HG03108 (cell line): ENCODE data around the gene PTPRU.
"Not testable (repeated sequence)": the region's sequence is repeated elsewhere in the genome, so short reads cannot be mapped to it uniquely, and the experiment has no call there.

ENCODE experiments used
- ATAC-seq: cut with Tn5 transposase; IDR thresholded peaks from one replicate; pipeline ENCODE4 v1.9.1; 2021; ENCODE audit warnings: moderate library complexity; ENCODE audit not compliant: unreplicated experiment

PTPRU gene

GRCh38 chr1:29221296-29221695 lies 15.0 kb upstream of the PTPRU start:
- ATAC-seq = no peak

GRCh38 chr1:29222260-29222659 lies 14.1 kb upstream of the PTPRU start:
- not testable (repeated sequence) for ATAC-seq

- no peak for ATAC-seq
Observed at GRCh38 chr1:29222686-29223085, 13.6 kb upstream of the PTPRU start.

GRCh38 chr1:29223521-29223920 lies 12.8 kb upstream of the PTPRU start:
- no peak for ATAC-seq

GRCh38 chr1:29224356-29224837 lies 11.9 kb upstream of the PTPRU start:
- no peak for ATAC-seq

- ATAC-seq = no peak
Observed at GRCh38 chr1:29225361-29225760, 11.0 kb upstream of the PTPRU start.

- ATAC-seq = no peak
Observed at GRCh38 chr1:29227511-29227910, 8.8 kb upstream of the PTPRU start.

- ATAC-seq = no peak
Observed at GRCh38 chr1:29230204-29230552, 6.1 kb upstream of the PTPRU start.

GRCh38 chr1:29230553-29231378 lies 5.6 kb upstream of the PTPRU start, which contains the start of gene MECR:
MECR (minus strand) TSS chr1:29230934; CDS start chr1:29230906, 28 bp downstream.
- ATAC-seq = peak; percentile 91

GRCh38 chr1:29232387-29232786 lies 3.9 kb upstream of the PTPRU start:
- no peak for ATAC-seq

- no peak for ATAC-seq
Observed at GRCh38 chr1:29233693-29234092, 2.6 kb upstream of the PTPRU start.

- no peak for ATAC-seq
Observed at GRCh38 chr1:29234471-29234870, 1.9 kb upstream of the PTPRU start.

- not testable (repeated sequence) for ATAC-seq
Observed at GRCh38 chr1:29234881-29235280, 1.4 kb upstream of the PTPRU start.

GRCh38 chr1:29236712-29237128 lies 398 bp downstream of the PTPRU start:
- ATAC-seq = no peak

GRCh38 chr1:29237129-29237821 lies 953 bp downstream of the PTPRU start:
- ATAC-seq = no peak

- ATAC-seq = no peak
Observed at GRCh38 chr1:29237852-29238619, 1.7 kb downstream of the PTPRU start.

- no peak for ATAC-seq
Observed at GRCh38 chr1:29238620-29239002, 2.3 kb downstream of the PTPRU start.

GRCh38 chr1:29239142-29239541 lies 2.8 kb downstream of the PTPRU start:
- ATAC-seq = no peak

GRCh38 chr1:29240400-29240837 lies 4.1 kb downstream of the PTPRU start:
- ATAC-seq = no peak

- no peak for ATAC-seq
Observed at GRCh38 chr1:29240986-29241385, 4.7 kb downstream of the PTPRU start.
